RWPE1 (cell line): ENCODE results near the gene COTL1.

Source experiments
- CTCF ChIA-PET: fragments of 350-600 bp; sonication (Branson Sonifier 250); formaldehyde crosslinking; extraction: SDS; loops from one replicate; lab custom pipeline; 2021; lab: Yijun Ruan, JAX
- POLR2A ChIA-PET: fragments of 400-600 bp; formaldehyde crosslinking; extraction: SDS; loops from one replicate; lab custom pipeline; 2020; ENCODE audit warnings: antibody characterized with exemption; ENCODE audit not compliant: low non-redundant PET; lab: Yijun Ruan, JAX
- DNase-seq: peaks from one replicate; pipeline ENCODE4 v3.0.0; 2012; ENCODE audit warnings: low spot score
- H3K27ac ChIP-seq: fragments of 450-650 bp; 2 replicates; pipeline ENCODE4 v1.5.1; 2017
- CTCF ChIP-seq: fragments of 450-650 bp; conservative IDR thresholded peaks from 2 replicates; pipeline ENCODE4 v1.5.1; 2017; ENCODE audit warnings: low read depth, mild to moderate bottlenecking

Gene COTL1

GRCh38 chr16:84532855-84533486 lies 84.9 kb downstream of the COTL1 start:
- TF ChIP-seq CTCF = no peak
- ChIA-PET POLR2A (no interaction called here), CTCF (no interaction called here)
- H3K27ac ChIP-seq = peak overlapping the region; percentile 73
- DNase-seq = no peak

- DNase-seq = peak; percentile 86
- CTCF ChIA-PET = no interaction called here
- TF ChIP-seq CTCF = no peak
- H3K27ac ChIP-seq = peak overlapping the region; percentile 73
- POLR2A ChIA-PET = no interaction called here
Observed at GRCh38 chr16:84532291-84532724, 85.6 kb downstream of the COTL1 start.

GRCh38 chr16:84531671-84532111 lies 86.2 kb downstream of the COTL1 start:
- POLR2A ChIA-PET = no interaction called here
- CTCF ChIA-PET = no interaction called here
- TF ChIP-seq CTCF = no peak
- H3K27ac ChIP-seq = peak overlapping the region; percentile 73
- DNase-seq = peak; percentile 60

- POLR2A ChIA-PET = no interaction called here
Observed at GRCh38 chr16:84530590-84530989, 87.3 kb downstream of the COTL1 start.

GRCh38 chr16:84529607-84530006 lies 88.3 kb downstream of the COTL1 start:
- H3K27ac ChIP-seq = no peak overlapping the region
- CTCF ChIA-PET = interaction anchor here (1.0 kb wide), 1 partner anchor 38 kb away, joined by 3 read pairs; no protein-coding TSS in a partner anchor
- POLR2A ChIA-PET = no interaction called here
- DNase-seq = no peak
- TF ChIP-seq CTCF = no peak

More at GRCh38 chr16:84530590-84530989, 87.3 kb downstream of the COTL1 start:
- TF ChIP-seq CTCF = no peak
- CTCF ChIA-PET = no interaction called here
- no peak for DNase-seq
- H3K27ac ChIP-seq = no peak overlapping the region

GRCh38 chr16:84528322-84528721 lies 89.6 kb downstream of the COTL1 start:
- CTCF ChIA-PET = interaction anchor here (0.7 to 0.9 kb wide), 2 partner anchors 22 to 246 kb away, joined by 3 to 4 read pairs; no protein-coding TSS in a partner anchor
- H3K27ac ChIP-seq = no peak overlapping the region
- TF ChIP-seq CTCF = no peak
- POLR2A ChIA-PET = no interaction called here
- DNase-seq = no peak
